GM12875 (cell line): ENCODE results near the gene AHSG.

Experiments
- H3K4me3 ChIP-seq: one replicate; pipeline ENCODE4 v1.5.1; 2011; ENCODE audit warnings: low read depth, low read length, control low read depth
- TF ChIP-seq, protein P1 (sequence below): IDR thresholded peaks from 2 replicates; pipeline ENCODE4 v1.5.1; 2011; ENCODE audit warnings: low read depth, mild to moderate bottlenecking, control low read depth, inconsistent platforms, low read length, moderate library complexity, borderline replicate concordance; ENCODE audit not compliant: insufficient read depth

Gene AHSG

DNA sequence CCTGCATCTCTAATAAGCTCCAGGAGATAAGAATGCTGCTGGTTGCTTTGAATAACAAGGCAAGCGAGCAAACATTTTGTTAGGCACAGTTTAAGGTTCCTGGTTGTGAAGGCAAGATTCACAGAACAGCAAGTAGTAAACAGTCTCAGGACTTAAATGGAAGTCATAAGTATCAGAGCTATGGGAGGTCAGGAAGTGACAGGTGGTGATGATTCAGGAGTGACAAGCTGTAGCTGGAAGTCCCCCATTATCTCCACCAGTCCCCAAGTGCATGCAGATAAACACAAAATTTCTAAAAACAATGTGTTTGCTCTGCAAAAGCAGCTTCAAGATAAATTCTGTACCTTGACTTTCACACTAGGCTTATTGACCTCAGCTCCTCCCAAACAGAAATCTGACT, 30.6 kb downstream of the AHSG start:
- no peak overlapping the region for H3K4me3 ChIP-seq
- TF ChIP-seq, protein P1, sequence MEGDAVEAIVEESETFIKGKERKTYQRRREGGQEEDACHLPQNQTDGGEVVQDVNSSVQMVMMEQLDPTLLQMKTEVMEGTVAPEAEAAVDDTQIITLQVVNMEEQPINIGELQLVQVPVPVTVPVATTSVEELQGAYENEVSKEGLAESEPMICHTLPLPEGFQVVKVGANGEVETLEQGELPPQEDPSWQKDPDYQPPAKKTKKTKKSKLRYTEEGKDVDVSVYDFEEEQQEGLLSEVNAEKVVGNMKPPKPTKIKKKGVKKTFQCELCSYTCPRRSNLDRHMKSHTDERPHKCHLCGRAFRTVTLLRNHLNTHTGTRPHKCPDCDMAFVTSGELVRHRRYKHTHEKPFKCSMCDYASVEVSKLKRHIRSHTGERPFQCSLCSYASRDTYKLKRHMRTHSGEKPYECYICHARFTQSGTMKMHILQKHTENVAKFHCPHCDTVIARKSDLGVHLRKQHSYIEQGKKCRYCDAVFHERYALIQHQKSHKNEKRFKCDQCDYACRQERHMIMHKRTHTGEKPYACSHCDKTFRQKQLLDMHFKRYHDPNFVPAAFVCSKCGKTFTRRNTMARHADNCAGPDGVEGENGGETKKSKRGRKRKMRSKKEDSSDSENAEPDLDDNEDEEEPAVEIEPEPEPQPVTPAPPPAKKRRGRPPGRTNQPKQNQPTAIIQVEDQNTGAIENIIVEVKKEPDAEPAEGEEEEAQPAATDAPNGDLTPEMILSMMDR = no peak

DNA sequence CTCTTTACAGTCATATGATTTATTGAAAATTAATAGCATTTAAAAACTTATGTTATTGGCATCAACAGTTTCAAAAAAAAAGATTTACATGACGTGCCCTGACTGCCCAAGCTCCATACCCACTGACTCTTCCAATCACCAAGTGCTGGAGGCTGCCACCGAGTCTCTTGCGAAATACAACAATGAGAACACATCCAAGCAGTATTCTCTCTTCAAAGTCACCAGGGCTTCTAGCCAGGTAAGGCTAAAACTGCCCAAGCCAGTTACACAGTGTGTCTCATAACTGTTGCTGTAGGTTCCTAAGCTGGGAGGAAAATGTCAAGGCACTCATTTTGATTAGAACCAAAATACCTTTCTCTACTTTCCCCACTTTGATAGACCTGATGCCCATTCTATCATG, 31.8 kb downstream of the AHSG start:
- TF ChIP-seq, protein P1 = no peak
- no peak overlapping the region for H3K4me3 ChIP-seq

DNA sequence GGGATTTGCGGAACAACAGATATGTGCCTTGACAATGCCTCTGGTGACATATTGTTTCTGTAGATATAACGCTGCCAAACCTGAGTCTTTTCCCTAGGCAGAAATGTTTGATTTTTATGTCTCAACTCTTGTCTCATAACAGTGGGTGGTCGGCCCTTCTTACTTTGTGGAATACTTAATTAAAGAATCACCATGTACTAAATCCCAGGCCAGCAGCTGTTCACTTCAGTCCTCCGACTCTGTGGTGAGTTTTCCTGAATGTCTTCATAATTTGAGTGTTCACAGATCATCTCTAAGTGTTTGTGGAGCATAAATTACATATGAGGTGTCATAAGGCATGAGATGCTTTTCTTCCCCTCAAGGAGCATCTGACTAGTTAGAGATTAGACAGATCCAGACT, 33.2 kb downstream of the AHSG start:
- H3K4me3 ChIP-seq = no peak overlapping the region
- TF ChIP-seq, protein P1 = no peak

DNA sequence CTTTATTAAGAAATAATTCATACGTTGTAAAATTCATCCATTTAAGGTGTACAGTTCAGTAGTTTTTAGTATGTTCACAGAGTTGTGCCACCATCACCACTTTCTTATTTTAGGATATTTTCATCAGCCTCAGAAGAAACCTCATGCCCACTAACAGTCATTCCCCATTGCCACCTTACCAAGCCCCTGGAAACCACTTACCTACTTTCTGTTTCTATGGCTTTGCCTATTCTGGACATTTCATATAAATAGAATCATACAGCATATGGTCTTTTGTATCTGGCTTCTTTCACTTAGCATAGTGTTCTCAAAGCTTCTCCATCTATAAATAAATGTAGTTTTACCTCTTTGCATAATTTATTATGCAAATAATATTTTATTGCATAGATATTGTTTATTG, 34.0 kb downstream of the AHSG start:
- H3K4me3 ChIP-seq = no peak overlapping the region
- TF ChIP-seq, protein P1 = no peak

DNA sequence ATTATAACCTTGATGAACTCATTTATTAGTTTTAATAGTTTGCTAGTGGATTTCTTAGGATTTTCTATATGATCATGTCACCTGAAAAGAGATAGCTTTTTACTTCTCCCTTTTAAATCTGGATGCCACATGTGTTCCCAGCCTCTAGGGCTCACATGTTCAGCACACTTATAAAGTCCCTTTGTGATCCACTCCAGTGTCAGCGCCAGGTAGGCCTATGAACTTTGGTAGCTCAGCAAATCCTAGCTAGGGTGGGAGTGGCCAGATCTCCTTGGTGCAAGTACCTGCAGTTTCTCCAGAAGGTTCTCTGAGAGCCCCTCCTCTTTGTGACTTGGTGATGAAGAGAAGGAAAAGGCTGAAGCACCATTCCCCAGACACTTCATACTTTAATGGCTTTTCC, 36.0 kb downstream of the AHSG start:
- TF ChIP-seq, protein P1 = no peak
- no peak overlapping the region for H3K4me3 ChIP-seq

DNA sequence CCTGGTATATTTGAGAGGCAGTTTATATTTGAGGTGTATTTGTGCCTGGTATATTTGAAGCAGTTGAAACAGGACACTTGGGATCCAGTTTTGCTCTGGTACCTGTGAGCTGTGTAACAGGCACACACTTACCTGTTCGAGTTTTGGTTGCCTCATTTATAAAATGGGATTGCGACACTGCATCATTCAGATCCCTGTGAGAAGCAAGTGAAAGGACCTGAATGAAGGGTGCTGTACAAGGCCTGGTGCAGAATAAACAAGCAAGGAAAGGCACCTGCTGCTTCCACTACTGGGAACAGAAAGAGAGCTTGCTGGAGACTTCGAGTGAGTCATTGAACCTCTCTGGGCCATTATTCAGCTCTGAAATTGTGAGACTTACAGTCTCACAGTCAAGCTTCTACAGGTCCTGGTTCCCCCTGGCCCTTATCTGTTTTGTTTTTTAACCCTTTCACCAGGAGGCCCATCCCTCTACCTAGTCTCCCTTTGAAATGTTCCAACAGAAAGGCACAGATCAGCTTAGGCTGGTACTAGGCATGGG, 38.9 kb downstream of the AHSG start:
- no peak overlapping the region for H3K4me3 ChIP-seq
- TF ChIP-seq, protein P1 = no peak

DNA sequence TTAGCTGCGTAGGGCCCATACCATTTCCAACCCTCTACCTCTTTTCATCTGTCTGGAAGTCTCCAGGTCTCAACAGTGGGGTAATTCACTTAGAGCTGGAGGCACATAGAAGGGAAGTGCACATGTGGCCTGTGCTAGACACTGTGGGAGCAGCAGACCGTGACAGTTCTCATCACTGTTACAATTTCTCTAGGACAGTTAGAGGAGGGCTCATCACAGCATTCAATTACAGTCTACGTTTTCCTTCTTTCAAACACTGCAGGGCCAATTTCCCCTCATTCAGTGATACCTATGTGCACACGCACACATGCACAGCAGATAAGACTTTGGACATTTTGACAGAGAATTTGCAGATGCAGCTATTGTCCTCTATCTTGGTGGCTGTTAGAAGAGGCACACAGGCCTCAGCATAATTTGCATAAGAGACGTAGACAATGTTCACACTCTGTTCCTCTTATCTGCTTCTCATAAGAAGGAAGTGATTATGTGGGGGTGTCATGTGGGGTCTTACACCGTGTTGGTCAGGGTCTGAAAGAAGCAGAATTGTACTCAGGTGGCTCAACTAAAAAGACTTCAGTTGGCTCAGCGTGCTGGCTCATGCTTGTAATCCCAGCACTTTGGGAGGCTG, 40.3 kb downstream of the AHSG start:
- no peak overlapping the region for H3K4me3 ChIP-seq

More for the DNA sequence above, 40.3 kb downstream of the AHSG start:
- TF ChIP-seq, protein P1 = no peak
